GM21423 (cell line): ENCODE measurements around the gene ADSL.

ENCODE experiments used
- ATAC-seq: cut with Tn5 transposase; IDR thresholded peaks from one replicate; pipeline ENCODE4 v1.9.1; 2021; ENCODE audit warnings: mild to moderate bottlenecking, moderate library complexity; ENCODE audit not compliant: unreplicated experiment

Gene ADSL

GRCh38 chr22:40416267-40416570 lies 69.9 kb downstream of the ADSL start:
- ATAC-seq, result no peak

GRCh38 chr22:40416636-40417035 lies 70.3 kb downstream of the ADSL start:
- no peak for ATAC-seq

- ATAC-seq, result no peak
Observed at GRCh38 chr22:40417041-40417440, 70.7 kb downstream of the ADSL start.

GRCh38 chr22:40417881-40418280 lies 71.6 kb downstream of the ADSL start:
- ATAC-seq, result no peak

- ATAC-seq, result no peak
Observed at GRCh38 chr22:40418366-40419201, 72.3 kb downstream of the ADSL start.

GRCh38 chr22:40419718-40420117 lies 73.4 kb downstream of the ADSL start:
- no peak for ATAC-seq

GRCh38 chr22:40420341-40421081 lies 74.2 kb downstream of the ADSL start:
- no peak for ATAC-seq

- ATAC-seq, result no peak
Observed at GRCh38 chr22:40421082-40421350, 74.7 kb downstream of the ADSL start.

GRCh38 chr22:40421941-40422340 lies 75.6 kb downstream of the ADSL start:
- ATAC-seq, result no peak

GRCh38 chr22:40422558-40423309 lies 76.4 kb downstream of the ADSL start:
- ATAC-seq, result no peak

GRCh38 chr22:40423310-40423688 lies 77.0 kb downstream of the ADSL start:
- no peak for ATAC-seq

GRCh38 chr22:40423882-40424640 lies 77.8 kb downstream of the ADSL start:
- ATAC-seq, result no peak

GRCh38 chr22:40425082-40425481 lies 78.8 kb downstream of the ADSL start:
- ATAC-seq, result no peak

GRCh38 chr22:40426594-40427333 lies 80.5 kb downstream of the ADSL start:
- ATAC-seq, result no peak

GRCh38 chr22:40428796-40429195 lies 82.5 kb downstream of the ADSL start:
- ATAC-seq, result no peak

GRCh38 chr22:40429481-40429880 lies 83.2 kb downstream of the ADSL start:
- ATAC-seq, result no peak

GRCh38 chr22:40430991-40431390 lies 84.7 kb downstream of the ADSL start:
- ATAC-seq, result no peak

GRCh38 chr22:40432157-40432556 lies 85.9 kb downstream of the ADSL start:
- no peak for ATAC-seq

- ATAC-seq, result no peak
Observed at GRCh38 chr22:40432625-40433024, 86.3 kb downstream of the ADSL start.

GRCh38 chr22:40433416-40434090 lies 87.3 kb downstream of the ADSL start:
- ATAC-seq, result no peak
